NCI-H510A treated with DMSO at 0.1 percent for 48 hours (cell line): ENCODE measurements around the gene TTLL4.
A peak's percentile ranks its signal among the peaks of the same experiment; 100 is the strongest.
"Not testable (repeated sequence)": the region's sequence is repeated elsewhere in the genome, so short reads cannot be mapped to it uniquely, and the experiment has no call there.

Experiments
- DNase-seq: peaks from one replicate; lab custom pipeline; 2025; lab: John Stamatoyannopoulos, UW

The TTLL4 gene

GRCh38 chr2:218744615-218745014, 34.0 kb downstream of the TTLL4 start:
- no peak for DNase-seq

GRCh38 chr2:218745160-218745558, 34.5 kb downstream of the TTLL4 start:
- DNase-seq, result no peak

GRCh38 chr2:218745559-218746469, 35.2 kb downstream of the TTLL4 start:
- no peak for DNase-seq

- DNase-seq, result no peak
Measured at GRCh38 chr2:218746470-218746795, 35.8 kb downstream of the TTLL4 start.

- no peak for DNase-seq
Measured at GRCh38 chr2:218746960-218747359, 36.3 kb downstream of the TTLL4 start.

DNA sequence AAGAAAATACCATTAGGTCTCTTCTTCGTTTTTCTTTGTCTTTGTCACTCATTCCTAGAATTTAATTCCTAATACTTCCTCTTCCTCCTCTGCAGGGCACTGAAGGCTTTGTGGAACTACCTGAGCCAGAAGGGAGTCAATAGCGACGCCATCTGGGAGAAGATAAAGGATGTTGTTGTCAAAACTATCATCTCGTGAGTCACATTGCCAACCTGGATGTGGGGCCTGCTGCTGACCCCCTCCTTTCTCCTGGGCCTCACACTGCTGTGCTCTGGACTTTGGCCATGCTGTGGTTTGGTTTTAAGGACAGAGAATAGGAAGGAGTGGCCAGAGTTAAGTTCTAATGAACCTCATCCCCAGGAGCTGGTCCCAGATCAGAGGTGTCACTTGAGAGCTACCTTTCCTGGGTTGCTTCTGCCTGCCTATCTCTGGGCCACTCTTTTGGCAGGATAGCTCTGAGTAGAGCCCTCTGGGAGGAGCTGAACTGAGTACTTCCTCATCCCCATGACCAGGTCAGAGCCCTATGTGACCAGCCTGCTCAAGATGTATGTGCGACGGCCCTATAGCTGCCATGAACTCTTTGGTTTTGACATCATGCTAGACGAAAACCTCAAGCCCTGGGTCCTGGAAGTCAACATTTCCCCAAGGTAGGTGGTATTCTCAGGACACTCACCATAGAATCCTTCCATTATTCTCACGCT, 38.3 kb downstream of the TTLL4 start:
- no peak for DNase-seq

DNA sequence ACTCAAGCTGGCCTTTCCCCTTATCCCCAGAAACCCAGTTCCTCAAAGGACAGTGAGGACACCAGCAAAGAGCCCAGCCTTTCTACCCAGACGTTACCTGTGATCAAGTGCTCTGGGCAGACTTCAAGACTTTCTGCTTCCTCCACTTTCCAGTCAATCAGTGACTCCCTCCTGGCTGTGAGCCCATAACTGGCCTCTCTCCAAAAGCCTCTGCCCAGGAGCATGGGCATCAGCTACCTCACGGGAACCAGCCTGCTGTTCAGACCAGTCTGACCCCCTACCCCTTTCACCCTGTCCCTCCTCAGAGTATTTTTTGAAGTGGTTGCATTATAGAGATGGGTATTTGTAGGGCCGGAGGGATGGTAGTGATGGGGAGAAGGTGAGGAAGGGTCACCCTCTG, 43.6 kb downstream of the TTLL4 start:
- DNase-seq, result no peak

DNA sequence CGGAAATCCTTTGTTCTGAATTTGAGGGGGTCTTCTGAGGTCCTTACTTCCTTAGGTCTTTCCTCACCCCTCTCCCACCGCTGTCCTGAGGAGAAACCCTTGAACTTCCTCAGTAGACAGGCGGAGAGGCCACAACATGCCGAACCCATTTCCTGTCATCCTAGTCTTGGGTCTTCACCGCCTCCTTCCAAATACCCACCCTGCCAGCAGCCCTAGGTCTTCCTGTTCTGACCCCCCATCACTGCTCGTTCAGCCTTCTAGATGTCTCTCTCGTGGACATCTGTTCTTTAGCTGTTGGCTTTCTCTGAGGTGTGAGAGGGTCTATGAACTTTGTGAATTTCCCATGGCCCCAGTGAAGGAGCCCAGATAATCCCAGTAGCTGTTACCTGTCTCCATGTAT, 44.1 kb downstream of the TTLL4 start:
- no peak for DNase-seq

DNA sequence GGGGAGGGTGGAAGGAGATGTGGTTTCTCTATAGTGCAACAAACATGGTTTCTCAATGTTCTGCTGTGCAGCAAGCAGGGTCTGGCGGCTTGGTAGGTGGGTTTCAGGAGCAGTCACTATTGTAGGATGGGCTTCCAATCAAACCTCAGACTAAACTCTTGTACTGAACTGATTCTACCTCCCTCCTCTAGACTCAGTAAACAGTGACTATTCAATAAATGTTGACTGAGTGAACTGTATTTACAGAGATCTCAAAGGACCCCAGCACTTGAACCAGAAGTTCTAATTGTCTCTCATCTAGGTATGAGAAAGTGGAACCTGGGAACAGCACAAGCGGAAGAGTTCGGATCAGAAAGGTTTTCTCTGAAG, 44.5 kb downstream of the TTLL4 start:
- DNase-seq, result no peak

- no peak for DNase-seq
Measured at GRCh38 chr2:218755567-218756404, 45.2 kb downstream of the TTLL4 start.

DNA sequence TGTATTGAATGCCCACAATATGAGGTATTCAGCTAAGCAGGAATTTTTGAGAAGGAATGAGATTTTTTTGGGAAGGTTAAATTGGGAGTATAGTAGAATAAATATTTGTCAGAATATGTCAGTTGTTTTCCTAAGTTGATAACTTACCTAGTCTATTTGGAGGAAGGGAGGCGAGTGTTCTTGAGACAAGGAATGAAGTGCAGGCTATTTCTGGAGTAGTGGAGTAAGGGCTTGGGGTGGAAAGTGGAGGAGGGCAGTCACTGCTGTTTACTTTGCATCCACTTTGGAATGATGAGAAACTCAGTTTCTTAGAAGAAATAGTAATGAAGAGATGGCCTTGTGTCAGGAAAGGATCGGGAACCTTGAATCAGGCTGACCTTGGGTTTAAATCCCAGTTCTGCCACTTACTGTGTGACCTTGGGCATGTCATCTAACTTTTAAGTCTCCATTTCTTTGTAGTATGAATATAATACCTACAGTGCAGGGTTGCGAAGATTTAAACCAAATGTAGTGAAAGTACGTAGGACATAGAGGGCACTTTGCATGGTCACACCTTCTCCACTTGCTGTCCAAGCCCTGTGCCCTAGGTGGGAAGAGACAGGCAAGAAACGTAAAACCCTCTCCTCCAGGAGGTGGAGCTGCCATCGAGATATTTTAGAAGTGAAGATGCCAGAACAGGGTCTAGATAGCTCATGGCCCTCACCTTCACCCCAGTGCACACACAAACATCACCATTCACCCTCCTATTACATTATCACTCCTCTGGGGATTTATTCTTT, 46.2 kb downstream of the TTLL4 start:
- DNase-seq, result no peak

DNA sequence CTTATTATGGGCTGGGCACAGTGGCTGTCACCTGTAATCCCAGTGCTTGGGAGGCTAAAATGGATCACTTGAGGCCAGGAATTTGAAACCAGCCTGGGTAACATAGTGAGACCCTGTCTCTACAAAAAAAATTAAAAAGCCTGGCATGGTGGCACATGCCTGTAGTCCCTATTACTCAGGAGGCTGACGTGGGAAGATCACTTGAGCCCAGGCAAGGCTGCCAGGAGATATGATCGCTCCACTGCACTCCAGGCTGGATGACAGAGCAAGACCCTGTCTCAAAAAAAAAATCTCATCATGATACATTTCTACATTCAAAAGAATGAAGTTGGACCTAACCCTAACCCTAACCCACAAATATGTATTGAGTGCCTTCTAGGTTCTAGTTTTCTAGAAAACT, 51.2 kb downstream of the TTLL4 start:
- DNase-seq, result no peak

DNA sequence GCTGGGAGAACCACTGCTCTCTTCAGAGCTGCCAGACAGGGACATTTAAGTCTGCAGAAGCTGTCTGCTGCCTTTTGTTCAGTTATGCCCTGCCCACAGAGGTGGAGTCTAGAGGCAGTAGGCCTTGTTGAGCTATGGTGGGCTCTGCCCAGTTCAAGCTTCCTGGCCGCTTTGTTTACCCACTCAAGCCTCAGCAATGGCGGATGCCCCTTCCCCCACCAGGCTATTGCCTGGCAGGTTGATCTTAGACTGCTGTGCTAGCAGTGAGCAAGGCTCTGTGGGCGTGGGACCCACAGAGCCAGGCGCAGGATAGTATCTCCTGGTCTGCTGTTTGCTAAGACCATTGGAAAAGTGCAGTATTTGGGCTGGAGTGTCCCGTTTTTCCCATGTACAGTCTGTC, 62.1 kb downstream of the TTLL4 start:
- DNase-seq, result not testable (repeated sequence)

GRCh38 chr2:218773881-218774280, 63.2 kb downstream of the TTLL4 start:
- DNase-seq, result no peak

DNA sequence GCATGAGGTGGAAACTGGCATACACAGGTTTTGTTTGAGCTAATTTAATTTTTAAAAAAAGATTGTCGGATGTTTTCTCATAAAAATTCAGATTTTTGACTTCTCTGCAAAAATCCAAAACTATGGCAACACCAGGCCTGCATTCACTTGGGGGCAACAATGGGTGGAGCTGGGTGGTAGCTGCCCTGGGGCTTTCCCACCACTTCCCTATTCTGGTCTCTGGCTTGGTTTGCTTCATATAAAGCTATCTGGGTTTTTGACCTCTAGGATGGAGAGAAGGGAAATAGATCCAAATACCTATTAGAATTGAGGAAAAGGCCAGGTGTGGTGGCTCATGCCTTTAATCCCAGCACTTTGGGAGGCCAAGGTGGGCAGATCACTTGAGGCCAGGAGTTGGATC, 65.9 kb downstream of the TTLL4 start:
- no peak for DNase-seq

DNA sequence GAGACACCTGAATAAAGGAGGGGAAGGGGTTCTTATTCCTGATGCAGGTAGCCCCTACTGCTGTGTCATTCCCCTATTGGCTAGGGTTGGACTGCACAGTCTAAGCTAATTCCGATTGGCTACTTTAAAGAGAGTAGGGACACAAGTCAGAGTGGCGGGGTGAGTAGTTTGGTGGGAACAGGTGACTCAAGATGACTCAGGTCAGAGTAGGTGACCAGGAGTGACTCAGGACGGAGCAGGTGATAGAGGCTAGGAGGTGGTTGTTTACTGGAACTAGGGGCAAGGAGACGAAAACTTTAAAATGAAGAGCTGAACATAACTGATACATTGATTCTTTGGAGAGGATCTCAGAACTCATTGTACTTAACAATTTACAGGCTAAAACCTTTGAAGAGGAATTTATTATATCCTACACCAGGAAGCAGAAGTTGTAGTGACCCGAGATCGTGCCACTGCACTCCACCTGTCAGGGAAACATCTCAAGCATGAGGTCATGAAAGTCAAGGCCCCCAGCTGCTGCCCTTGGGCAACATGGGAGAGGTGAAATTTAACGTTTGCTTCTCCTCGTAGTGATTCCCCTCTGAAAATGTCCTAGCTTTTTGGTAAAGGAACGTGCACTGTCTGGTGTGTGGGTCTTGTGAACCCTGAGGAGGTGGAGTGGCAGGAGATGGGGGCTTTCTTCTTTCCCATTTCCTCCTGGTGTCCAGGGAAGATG, 66.8 kb downstream of the TTLL4 start:
- no peak for DNase-seq

GRCh38 chr2:218780046-218780445, 69.4 kb downstream of the TTLL4 start:
- no peak for DNase-seq

GRCh38 chr2:218780851-218781690, 70.4 kb downstream of the TTLL4 start:
- no peak for DNase-seq

DNA sequence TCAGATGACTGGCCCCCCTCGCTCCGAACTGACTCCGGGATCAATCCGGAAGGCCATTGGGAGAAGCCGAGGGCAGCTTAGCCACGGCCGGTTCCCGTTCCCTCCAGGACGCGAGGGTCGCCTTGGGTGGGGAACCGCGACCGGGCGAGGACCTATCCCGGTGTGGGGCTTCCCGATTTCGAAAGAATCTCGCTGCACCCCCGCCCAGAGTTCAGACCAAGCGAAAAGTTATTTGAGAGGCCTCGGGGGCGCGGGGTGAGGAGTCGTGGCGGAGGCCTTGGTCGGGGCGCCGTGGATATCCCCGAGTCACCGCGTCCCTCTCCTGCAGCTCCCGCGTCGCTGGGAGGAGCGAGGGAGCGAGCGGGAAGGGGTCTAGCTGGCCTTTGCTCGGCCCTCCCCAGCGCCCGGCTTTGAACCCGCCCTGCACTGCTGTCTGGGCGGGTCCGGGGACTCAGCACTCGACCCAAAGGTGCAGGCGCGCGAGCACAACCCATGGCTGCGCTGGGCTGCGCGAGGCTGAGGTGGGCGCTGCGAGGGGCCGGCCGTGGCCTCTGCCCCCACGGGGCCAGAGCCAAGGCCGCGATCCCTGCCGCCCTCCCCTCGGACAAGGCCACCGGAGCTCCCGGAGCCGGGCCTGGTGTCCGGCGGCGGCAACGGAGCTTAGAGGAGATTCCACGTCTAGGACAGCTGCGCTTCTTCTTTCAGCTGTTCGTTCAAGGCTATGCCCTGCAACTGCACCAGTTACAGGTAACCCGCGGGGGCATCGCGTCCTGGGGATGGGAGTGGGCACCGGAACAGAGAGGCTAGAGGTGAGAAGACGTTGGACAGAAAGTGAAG, 71.3 kb downstream of the TTLL4 start, which contains the start of gene CYP27A1:
TSS of gene CYP27A1 (plus strand) at position 457 of the 837 bp plus-strand sequence. CDS start at position 493, 36 bp downstream.
- peak; percentile 32 for DNase-seq
